ENCODE data around the gene DYSF. TPM values are rescaled to one million over a fixed set of nuclear protein-coding genes. Genes with fewer than 3 reads are reported as not detected.

The DYSF gene
- total RNA-seq, 1 experiment from 2014 or later = 0.89 TPM

DNA sequence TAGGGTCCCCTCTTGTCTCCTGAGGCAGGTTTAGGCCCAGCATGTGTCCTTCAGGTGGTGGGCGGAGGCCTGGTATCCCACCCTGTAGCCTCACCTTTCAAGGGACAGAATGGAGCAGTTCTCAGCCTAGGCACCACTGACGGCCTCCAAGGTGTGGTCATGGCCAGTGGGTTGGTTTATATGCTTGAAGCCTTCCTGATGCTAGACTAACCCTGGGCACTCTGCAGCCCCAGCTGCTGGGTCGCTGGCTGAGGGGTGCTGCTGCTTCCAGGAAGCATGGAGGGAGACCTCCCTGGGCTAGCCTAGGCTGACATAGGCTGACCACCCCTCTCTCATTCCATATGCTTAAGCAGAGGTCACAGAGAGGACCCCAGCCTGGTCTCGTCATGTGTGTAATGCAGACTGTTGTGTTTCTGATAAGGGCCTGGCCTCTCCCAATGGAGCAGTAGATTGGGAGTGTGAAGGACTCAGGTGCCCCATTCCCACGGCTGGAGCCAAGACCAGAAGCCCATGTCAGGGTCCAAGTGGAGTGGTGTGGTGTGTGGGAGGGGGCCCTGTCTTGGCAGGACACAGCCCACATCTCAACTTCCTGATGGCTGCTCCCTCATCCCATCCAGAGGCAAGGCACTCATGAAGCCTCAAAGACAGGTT is 206.6 kb downstream of the DYSF start:
- no peak overlapping the region for H3K4me3 ChIP-seq (replicated peaks in 1 of 2; ENCODE audit: low read depth in 1 of 2, low read length in 2 of 2)
- ChIA-PET RAD21 (ENCODE audit: low non-redundant PET in 1 of 2, low total read pairs in 2 of 2, uncharacterized antibody in 2 of 2, unreplicated experiment in 2 of 2) (no interaction called here), CTCF (no interaction called here), POLR2A (no interaction called here)
- H3K79me2 ChIP-seq (ENCODE audit: insufficient read depth, low read length) = no peaks in the 10 kb centered on the region
- ATAC-seq (no peak), DNase-seq (ENCODE audit: low read depth, low spot score) (no peak)
- no peaks in the 10 kb centered on the region for H3K4me1 ChIP-seq (ENCODE audit: control insufficient read depth in 1 of 2, insufficient read depth in 2 of 2, low read length in 2 of 2)
- H4K20me1 ChIP-seq (ENCODE audit: insufficient read depth) = no peaks in the 10 kb centered on the region
- H3K9ac ChIP-seq (ENCODE audit: low read length) = no peak overlapping the region
- no peak overlapping the region for H2AFZ ChIP-seq (ENCODE audit: low read depth, low read length, poor library complexity, severe bottlenecking)
- no peaks in the 10 kb centered on the region for H3K36me3 ChIP-seq (ENCODE audit: control insufficient read depth in 1 of 2, insufficient read depth in 2 of 2, low read length in 2 of 2)
- H3K9me2 ChIP-seq (ENCODE audit: insufficient read depth) = no peaks in the 10 kb centered on the region
- no peak overlapping the region for H3K27ac ChIP-seq (ENCODE audit: low read depth, low read length)
- H3K4me2 ChIP-seq (ENCODE audit: low read length) = no peak overlapping the region
- no peak for TF ChIP-seq POLR2AphosphoS5 (IDR thresholded peaks at IDR 0.05; ENCODE audit: low read depth, low read length)
- BruUV-seq (replicated peaks) = no TSS peak
- intact Hi-C loops (cut with micrococcal nuclease) = no loop called here
- H3K9me3 ChIP-seq (ENCODE audit: control insufficient read depth in 1 of 2, insufficient read depth in 1 of 2, low read depth in 1 of 2, low read length in 2 of 2) = peaks cover 0 to 5% of the 10 kb centered on the region in 2 experiments; a peak in 1 of 4 replicates
- no peaks in the 10 kb centered on the region for H3K27me3 ChIP-seq (ENCODE audit: insufficient read depth, low read length)

DNA sequence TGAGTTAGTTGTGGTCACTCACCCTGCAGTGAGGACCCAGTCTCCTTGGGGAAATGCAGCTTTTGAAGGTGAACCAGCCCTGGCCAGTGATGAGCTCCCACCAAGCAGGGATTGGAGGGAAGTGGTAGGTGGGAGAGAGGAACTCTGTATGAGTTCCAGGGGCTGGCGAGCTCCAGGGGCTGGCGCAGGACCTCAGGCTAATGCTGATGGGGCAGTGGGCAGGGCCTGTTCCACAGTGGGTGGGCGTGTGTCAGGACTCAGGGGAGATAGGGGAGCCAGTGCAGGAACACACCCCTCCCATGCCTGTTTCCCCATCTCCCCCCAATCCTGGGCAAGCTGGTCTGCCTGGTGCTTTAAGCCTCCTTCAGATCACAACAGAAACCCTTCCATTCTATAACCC is 208.4 kb downstream of the DYSF start:
- no peak overlapping the region for H2AFZ ChIP-seq (ENCODE audit: low read depth, low read length, poor library complexity, severe bottlenecking)
- no peaks in the 10 kb centered on the region for H3K36me3 ChIP-seq (ENCODE audit: control insufficient read depth in 1 of 2, insufficient read depth in 2 of 2, low read length in 2 of 2)
- H3K4me2 ChIP-seq (ENCODE audit: low read length) = no peak overlapping the region
- ChIA-PET CTCF (no interaction called here), POLR2A (no interaction called here), RAD21 (ENCODE audit: low non-redundant PET in 1 of 2, low total read pairs in 2 of 2, uncharacterized antibody in 2 of 2, unreplicated experiment in 2 of 2) (no interaction called here)
- DNase-seq (ENCODE audit: low read depth, low spot score) (no peak), ATAC-seq (no peak)
- no peaks in the 10 kb centered on the region for H3K9me2 ChIP-seq (ENCODE audit: insufficient read depth)
- H3K4me1 ChIP-seq (ENCODE audit: control insufficient read depth in 1 of 2, insufficient read depth in 2 of 2, low read length in 2 of 2) = no peaks in the 10 kb centered on the region
- H3K79me2 ChIP-seq (ENCODE audit: insufficient read depth, low read length) = no peaks in the 10 kb centered on the region
- H3K9me3 ChIP-seq (ENCODE audit: control insufficient read depth in 1 of 2, insufficient read depth in 1 of 2, low read depth in 1 of 2, low read length in 2 of 2) = no peaks in the 10 kb centered on the region; a peak in 1 of 4 replicates
- no peak overlapping the region for H3K27ac ChIP-seq (ENCODE audit: low read depth, low read length)
- no TSS peak for BruUV-seq (replicated peaks)
- no peaks in the 10 kb centered on the region for H4K20me1 ChIP-seq (ENCODE audit: insufficient read depth)
- TF ChIP-seq FOSL1 (IDR thresholded peaks at IDR 0.05; ENCODE audit: low read depth) (no peak), SRF (IDR thresholded peaks at IDR 0.05; ENCODE audit: low read depth) (no peak), CBX3 (IDR thresholded peaks at IDR 0.05; ENCODE audit: low read depth) (no peak), ZFX (IDR thresholded peaks at IDR 0.05) (no peak)
- intact Hi-C loops (cut with micrococcal nuclease) = no loop called here
- H3K4me3 ChIP-seq (replicated peaks in 1 of 2; ENCODE audit: low read depth in 1 of 2, low read length in 2 of 2) = no peak overlapping the region
- H3K27me3 ChIP-seq (ENCODE audit: insufficient read depth, low read length) = no peaks in the 10 kb centered on the region
- no peak overlapping the region for H3K9ac ChIP-seq (ENCODE audit: low read length)
